IMR-90 (cell line): ENCODE measurements around the gene DLL3. TPM values are rescaled to one million over a fixed set of nuclear protein-coding genes. Genes with fewer than 3 reads are reported as not detected.

ENCODE experiments used
- ATAC-seq: fragments of 200-7000 bp; cut with Tn5 transposase; 2 replicates; pipeline ENCODE4 v1.9.1; 2020; ENCODE audit warnings: low read depth, mild to moderate bottlenecking, moderate library complexity
- BruUV-seq: library from RNA; stranded (reverse); fragments of 400-500 nt; replicated peaks from 2 replicates; lab custom pipeline; 2021; lab: Mats Ljungman, UMichigan
- CTCF ChIA-PET: fragments of 300-600 bp; formaldehyde crosslinking; extraction: SDS; loops from one replicate; lab custom pipeline; 2021; ENCODE audit warnings: antibody characterized with exemption; lab: Yijun Ruan, JAX
- POLR2A ChIA-PET: fragments of 300-600 bp; sonication (Branson Sonifier 250); formaldehyde crosslinking; loops from one replicate; lab custom pipeline; 2022; ENCODE audit warnings: antibody characterized with exemption; ENCODE audit not compliant: unreplicated experiment; lab: Charles Lee
- DNase-seq: peaks from one replicate; pipeline ENCODE4 v3.0.0; 2013
- H2AFZ ChIP-seq: replicated peaks from 2 replicates; pipeline ENCODE3; 2013; ENCODE audit warnings: low read length, mild to moderate bottlenecking; ENCODE audit not compliant: poor library complexity
- H2AK5ac ChIP-seq: 2 replicates; pipeline ENCODE4 v1.6.1; 2013; ENCODE audit warnings: low read depth, low read length, inconsistent platforms
- H2AK9ac ChIP-seq: replicated peaks from 2 replicates; pipeline ENCODE3; 2013; ENCODE audit warnings: mild to moderate bottlenecking, low read depth, low read length, moderate library complexity; ENCODE audit not compliant: poor library complexity
- H2BK120ac ChIP-seq: 2 replicates; pipeline ENCODE4 v1.6.1; 2013; ENCODE audit warnings: low read depth, low read length, inconsistent platforms
- H2BK15ac ChIP-seq: 3 replicates; pipeline ENCODE4 v1.6.1; 2013; ENCODE audit warnings: low read depth, low read length, inconsistent platforms
- H2BK20ac ChIP-seq: 2 replicates; pipeline ENCODE4 v1.6.1; 2013; ENCODE audit warnings: low read depth, mild to moderate bottlenecking, inconsistent platforms, low read length, moderate library complexity
- H2BK5ac ChIP-seq: 2 replicates; pipeline ENCODE4 v1.6.1; 2013; ENCODE audit warnings: mild to moderate bottlenecking, low read depth, low read length, inconsistent platforms; ENCODE audit not compliant: poor library complexity, severe bottlenecking
- H3K14ac ChIP-seq: replicated peaks from 2 replicates; pipeline ENCODE4 v1.6.1; 2013; ENCODE audit warnings: low read depth, low read length, inconsistent platforms
- H3K18ac ChIP-seq: 2 replicates; pipeline ENCODE4 v1.6.1; 2013; ENCODE audit warnings: low read depth, low read length, control low read depth
- H3K23ac ChIP-seq: 2 replicates; pipeline ENCODE4 v1.6.1; 2013; ENCODE audit warnings: low read depth, low read length, inconsistent platforms
- H3K27ac ChIP-seq: 2 replicates; pipeline ENCODE4 v1.5.1; 2013; ENCODE audit warnings: mild to moderate bottlenecking, control low read depth, low read length; ENCODE audit not compliant: insufficient read depth
- H3K27me3 ChIP-seq: 2 replicates; pipeline ENCODE4 v1.6.1; 2013; ENCODE audit warnings: low read length; ENCODE audit not compliant: control insufficient read depth, insufficient read depth
- H3K36me3 ChIP-seq: 2 replicates; pipeline ENCODE4 v1.6.1; 2013; ENCODE audit warnings: low read length, mixed read lengths; ENCODE audit not compliant: control insufficient read depth, insufficient read depth
- H3K4ac ChIP-seq: 2 replicates; pipeline ENCODE4 v1.6.1; 2013; ENCODE audit warnings: low read depth, low read length, inconsistent platforms
- H3K4me1 ChIP-seq: 2 replicates; pipeline ENCODE4 v1.6.1; 2013; ENCODE audit warnings: low read length, mixed read lengths; ENCODE audit not compliant: control insufficient read depth, insufficient read depth
- H3K4me2 ChIP-seq: 2 replicates; pipeline ENCODE4 v1.6.1; 2013; ENCODE audit warnings: low read depth, mild to moderate bottlenecking, control low read depth, low read length, moderate library complexity
- H3K4me3 ChIP-seq: 2 replicates; pipeline ENCODE4 v1.5.1; 2013; ENCODE audit warnings: low read depth, mild to moderate bottlenecking, control low read depth, low read length, moderate library complexity; ENCODE audit not compliant: insufficient read depth
- H3K56ac ChIP-seq: 2 replicates; pipeline ENCODE4 v1.6.1; 2013; ENCODE audit warnings: low read length, inconsistent platforms; ENCODE audit not compliant: insufficient read depth; ENCODE audit errors: extremely low read depth
- H3K79me1 ChIP-seq, 2 experiments: 2 replicates each; pipeline ENCODE4 v1.6.1; 2013; ENCODE audit warnings: low read length in 2 of 2, inconsistent platforms in 1 of 2, low read depth in 1 of 2
- H3K9ac ChIP-seq: 2 replicates; pipeline ENCODE4 v1.6.1; 2013; ENCODE audit warnings: low read depth, low read length, control low read depth
- H3K9me1 ChIP-seq: 2 replicates; pipeline ENCODE4 v1.6.1; 2013; ENCODE audit warnings: low read length, inconsistent platforms; ENCODE audit not compliant: insufficient read depth
- H3K9me3 ChIP-seq: 2 replicates; pipeline ENCODE4 v1.6.1; 2013; ENCODE audit warnings: low read length; ENCODE audit not compliant: control insufficient read depth, insufficient read depth
- H4K20me1 ChIP-seq: 2 replicates; pipeline ENCODE4 v1.6.1; 2013; ENCODE audit warnings: low read length, inconsistent platforms; ENCODE audit not compliant: insufficient read depth
- H4K5ac ChIP-seq: 2 replicates; pipeline ENCODE4 v1.6.1; 2013; ENCODE audit warnings: mild to moderate bottlenecking, low read depth, low read length, control low read depth
- H4K8ac ChIP-seq, 2 experiments: 2 replicates each; pipeline ENCODE4 v1.6.1; 2013; ENCODE audit warnings: low read depth in 2 of 2, low read length in 2 of 2, control low read depth in 1 of 2, inconsistent platforms in 1 of 2
- H4K91ac ChIP-seq: 2 replicates; pipeline ENCODE4 v1.6.1; 2013; ENCODE audit warnings: low read depth, low read length, inconsistent platforms; ENCODE audit not compliant: insufficient read depth
- BHLHE40 ChIP-seq: fragments of 150-350 bp; IDR thresholded peaks from 2 replicates; pipeline ENCODE4 v1.6.1; 2016; ENCODE audit warnings: mild to moderate bottlenecking, low read depth, low read length
- CEBPB ChIP-seq: IDR thresholded peaks from 2 replicates; pipeline ENCODE4 v1.6.1; 2012; ENCODE audit warnings: low read depth, low read length, improper control_type of control experiment
- CHD1 ChIP-seq: IDR thresholded peaks from 2 replicates; pipeline ENCODE4 v1.6.1; 2012; ENCODE audit warnings: low read depth, low read length, improper control_type of control experiment
- CTCF ChIP-seq: conservative IDR thresholded peaks from 2 replicates; pipeline ENCODE4 v1.5.1; 2012; ENCODE audit warnings: mild to moderate bottlenecking, low read depth, low read length, improper control_type of control experiment
- ELK1 ChIP-seq: fragments of 150-350 bp; IDR thresholded peaks from 2 replicates; pipeline ENCODE4 v1.6.1; 2016; ENCODE audit warnings: low read depth, mild to moderate bottlenecking, low read length, moderate library complexity, borderline replicate concordance
- FOS ChIP-seq: fragments of 150-350 bp; IDR thresholded peaks from 2 replicates; pipeline ENCODE4 v1.6.1; 2016; ENCODE audit warnings: low read depth, low read length
- MAFK ChIP-seq: IDR thresholded peaks from 2 replicates; pipeline ENCODE4 v1.6.1; 2012; ENCODE audit warnings: low read depth, low read length, improper control_type of control experiment
- MAZ ChIP-seq: IDR thresholded peaks from 2 replicates; pipeline ENCODE4 v1.6.1; 2012; ENCODE audit warnings: low read depth, mild to moderate bottlenecking, low read length, improper control_type of control experiment, moderate library complexity, borderline replicate concordance
- MXI1 ChIP-seq: IDR thresholded peaks from 2 replicates; pipeline ENCODE4 v1.6.1; 2012; ENCODE audit warnings: low read depth, mild to moderate bottlenecking, low read length, moderate library complexity, borderline replicate concordance
- NFE2L2 ChIP-seq: fragments of 150-350 bp; IDR thresholded peaks from 2 replicates; pipeline ENCODE4 v1.6.1; 2016; ENCODE audit warnings: low read depth, mild to moderate bottlenecking, low read length
- POLR2A ChIP-seq: IDR thresholded peaks from 2 replicates; pipeline ENCODE4 v1.6.1; 2012; ENCODE audit warnings: mild to moderate bottlenecking, low read depth, low read length
- RAD21 ChIP-seq: IDR thresholded peaks from 2 replicates; pipeline ENCODE4 v1.6.1; 2012; ENCODE audit warnings: low read length, improper control_type of control experiment
- RCOR1 ChIP-seq: IDR thresholded peaks from 2 replicates; pipeline ENCODE4 v1.6.1; 2012; ENCODE audit warnings: mild to moderate bottlenecking, low read length, improper control_type of control experiment; ENCODE audit not compliant: insufficient replicate concordance
- RFX5 ChIP-seq: IDR thresholded peaks from 2 replicates; pipeline ENCODE4 v1.8.0; 2012; ENCODE audit warnings: low read depth, mild to moderate bottlenecking, low read length, moderate library complexity
- SMC3 ChIP-seq: fragments of 150-350 bp; IDR thresholded peaks from 2 replicates; pipeline ENCODE4 v1.6.1; 2016; ENCODE audit warnings: low read depth, mild to moderate bottlenecking, antibody characterized with exemption, low read length, moderate library complexity
- WGBS, 2 experiments: methylation state at CpG; one replicate each; pipeline versions ENCODE4 v1.1.5 to v1.1.7; 2013; ENCODE audit warnings: missing lambda C conversion rate in 2 of 2; ENCODE audit not compliant: insufficient read length in 1 of 2; ENCODE audit errors: extremely low coverage in 2 of 2; 5-methylcytosine and 5-hydroxymethylcytosine counted together
- dilution Hi-C: fragments of 300-500 bp; cut with HindIII; formaldehyde crosslinking; loops from one replicate; pipeline ENCODE4 v1.14.3; 2018; ENCODE audit warnings: low sequenced_read_pairs; ENCODE audit not compliant: unreplicated experiment
- in situ Hi-C: fragments of 300-500 bp; cut with MboI; formaldehyde crosslinking; loops from 3 replicates; pipeline ENCODE4 v1.14.3; 2019; ENCODE audit warnings: low sequenced_read_pairs, inconsistent platforms, mixed read lengths
- intact Hi-C: fragments of 100-400 bp; cut with micrococcal nuclease; formaldehyde crosslinking; loops from 2 replicates; pipeline ENCODE4 v1.10.0; 2022
- polyA plus RNA-seq, 3 experiments: library from polyadenylated mRNA; depleted of rRNA; stranded (reverse); fragments of >200 nt; gene quantifications; 2 replicates each; pipeline ENCODE4 v1.2.3, GENCODE V29; 2012; ENCODE audit warnings: low replicate concordance in 1 of 3
- total RNA-seq: library from RNA; depleted of rRNA; stranded (reverse); fragments of >200 nt; gene quantifications from 2 replicates; pipeline ENCODE4 v1.2.3, GENCODE V29; 2012
- TF ChIP-seq, protein P1 (sequence below): fragments of 150-350 bp; IDR thresholded peaks from 2 replicates; pipeline ENCODE4 v1.6.1; 2017; ENCODE audit warnings: mild to moderate bottlenecking, antibody characterized with exemption, low read length, low read depth

Gene DLL3
- total and polyA plus RNA-seq, 2 of the 4 experiments (the other 2 are of a cell fraction), result 0.36 to 1.3 TPM

DNA sequence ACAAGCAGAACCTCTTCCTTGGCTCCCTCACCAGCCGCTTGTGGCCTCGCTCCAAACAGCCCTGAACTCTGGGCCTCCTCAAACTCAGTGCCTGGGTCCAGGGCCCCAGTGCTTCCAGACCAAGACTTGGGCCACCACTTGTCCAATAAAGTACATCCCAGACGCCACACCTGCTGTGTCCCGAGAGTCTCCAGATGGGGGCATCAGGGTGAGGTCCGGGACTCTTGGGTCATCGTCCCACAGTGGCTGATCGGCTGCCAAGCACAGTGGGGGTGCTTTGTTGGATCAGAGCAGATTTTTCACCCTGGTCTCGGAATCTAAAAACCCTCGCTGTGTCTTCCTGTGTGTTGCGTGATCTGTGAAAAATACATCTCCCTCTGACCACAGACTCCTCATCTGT lies 9.0 kb upstream of the DLL3 start:
- no peak overlapping the region for H3K14ac ChIP-seq
- no peak overlapping the region for H2AK5ac ChIP-seq
- no peak overlapping the region for H4K8ac ChIP-seq
- H3K36me3 ChIP-seq, result peaks cover 41% of the 10 kb centered on the region
- ATAC-seq, result no peak
- H3K9ac ChIP-seq, result no peak overlapping the region
- no peak overlapping the region for H2BK20ac ChIP-seq
- H4K20me1 ChIP-seq, result no peaks in the 10 kb centered on the region
- no peak overlapping the region for H3K18ac ChIP-seq
- H2AFZ ChIP-seq, result no peak overlapping the region
- CTCF ChIA-PET, result interaction anchor here (1.4 kb wide), 1 partner anchor 13 kb away, joined by 4 read pairs; no protein-coding TSS in a partner anchor
- TF ChIP-seq POLR2A (no peak), CEBPB (no peak), RCOR1 (no peak), RFX5 (no peak), CHD1 (no peak), FOS (no peak), MXI1 (no peak), SMC3 (no peak), BHLHE40 (no peak), RAD21 (no peak), ELK1 (no peak), CTCF (no peak), MAZ (no peak), MAFK (no peak), NFE2L2 (no peak)
- TF ChIP-seq, protein P1, sequence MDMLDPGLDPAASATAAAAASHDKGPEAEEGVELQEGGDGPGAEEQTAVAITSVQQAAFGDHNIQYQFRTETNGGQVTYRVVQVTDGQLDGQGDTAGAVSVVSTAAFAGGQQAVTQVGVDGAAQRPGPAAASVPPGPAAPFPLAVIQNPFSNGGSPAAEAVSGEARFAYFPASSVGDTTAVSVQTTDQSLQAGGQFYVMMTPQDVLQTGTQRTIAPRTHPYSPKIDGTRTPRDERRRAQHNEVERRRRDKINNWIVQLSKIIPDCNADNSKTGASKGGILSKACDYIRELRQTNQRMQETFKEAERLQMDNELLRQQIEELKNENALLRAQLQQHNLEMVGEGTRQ, result no peak
- H3K23ac ChIP-seq, result no peak overlapping the region
- H2BK5ac ChIP-seq, result no peak overlapping the region
- H3K4me3 ChIP-seq, result no peak overlapping the region
- H3K27me3 ChIP-seq, result no peaks in the 10 kb centered on the region
- POLR2A ChIA-PET, result no interaction called here
- no peak overlapping the region for H4K5ac ChIP-seq
- no peaks in the 10 kb centered on the region for H3K4me1 ChIP-seq
- H2AK9ac ChIP-seq, result no peak overlapping the region
- H2BK120ac ChIP-seq, result no peak overlapping the region
- H3K9me1 ChIP-seq, result peaks cover 3% of the 10 kb centered on the region; the same call in 1 of the 2 replicates
- H3K4ac ChIP-seq, result no peak overlapping the region
- no peaks in the 10 kb centered on the region for H3K9me3 ChIP-seq
- dilution Hi-C loops (no loop called here), in situ Hi-C loops (no loop called here), intact Hi-C loops (no loop called here)
- DNase-seq, result no peak
- H3K56ac ChIP-seq, result no peak overlapping the region
- no TSS peak for BruUV-seq
- H4K91ac ChIP-seq, result no peak overlapping the region
- peaks cover 5 to 12% of the 10 kb centered on the region in 2 experiments; a peak in 2 of 4 replicates for H3K79me1 ChIP-seq
- 100% methylated on average over 3 of the region's 10 CpGs; no CpG with 5 or more reads in 1 of the 2 experiments for WGBS, 2 experiments
- H3K27ac ChIP-seq, result no peak overlapping the region
- H2BK15ac ChIP-seq, result no peak overlapping the region
- no peak overlapping the region for H3K4me2 ChIP-seq
